ENCODE measurements around the gene WDR26. TPM values are rescaled to one million over a fixed set of nuclear protein-coding genes. Genes with fewer than 3 reads are reported as not detected.

Gene WDR26
- total RNA-seq, 1 donor from 2014 or later: 106 TPM

- peaks cover 44% of the 10 kb centered on the region for H3K4me1 Mint-ChIP-seq (ENCODE audit: unreplicated experiment)
These were observed 9.2 kb downstream of the WDR26 start for GRCh38 chr1:224425279-224425884.

DNA sequence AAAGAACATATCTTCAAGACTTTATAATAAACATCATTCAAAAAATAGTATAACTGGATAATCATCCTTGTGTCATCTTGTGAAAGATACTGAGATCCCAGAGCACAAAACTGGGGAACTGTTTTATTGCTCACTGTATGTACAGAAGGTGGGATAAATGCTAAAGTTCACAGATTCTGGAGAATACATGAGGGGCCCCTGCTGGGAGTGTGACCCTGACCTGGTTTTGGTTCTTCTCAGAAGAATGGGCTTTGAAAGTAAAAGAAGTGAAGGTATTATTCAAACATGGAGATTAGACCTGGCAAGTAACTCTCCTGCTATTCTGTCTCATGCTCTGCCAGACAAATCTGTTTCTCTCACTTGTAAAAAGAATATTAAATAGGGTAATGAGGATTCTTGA is 14.5 kb downstream of the WDR26 start:
- DNase-seq (ENCODE audit: extremely low spot score, unreplicated experiment): no peak
- Mint-ChIP-seq H3K4me3 (ENCODE audit: unreplicated experiment) (no peak overlapping the region), H3K27me3 (ENCODE audit: unreplicated experiment) (no peaks in the 10 kb centered on the region), H3K36me3 (ENCODE audit: unreplicated experiment) (peaks cover 77% of the 10 kb centered on the region), H3K27ac (ENCODE audit: unreplicated experiment) (no peak overlapping the region), H3K9me3 (ENCODE audit: unreplicated experiment) (no peaks in the 10 kb centered on the region), H3K4me1 (ENCODE audit: unreplicated experiment) (peaks cover 5% of the 10 kb centered on the region)
- no peak for TF ChIP-seq CTCF (IDR thresholded peaks at IDR 0.05)

More at GRCh38 chr1:224425279-224425884, 9.2 kb downstream of the WDR26 start:
- Mint-ChIP-seq H3K9me3 (ENCODE audit: unreplicated experiment) (no peaks in the 10 kb centered on the region), H3K4me3 (ENCODE audit: unreplicated experiment) (no peak overlapping the region), H3K36me3 (ENCODE audit: unreplicated experiment) (peaks cover 63% of the 10 kb centered on the region), H3K27me3 (ENCODE audit: unreplicated experiment) (no peaks in the 10 kb centered on the region), H3K27ac (ENCODE audit: unreplicated experiment) (peak overlapping the region; percentile 38)
- no peak for DNase-seq (ENCODE audit: extremely low spot score, unreplicated experiment)
- no peak for TF ChIP-seq CTCF (IDR thresholded peaks at IDR 0.05)

- no peak overlapping the region for H3K27ac Mint-ChIP-seq (ENCODE audit: unreplicated experiment)
- H3K27me3 Mint-ChIP-seq (ENCODE audit: unreplicated experiment): no peaks in the 10 kb centered on the region
- H3K4me1 Mint-ChIP-seq (ENCODE audit: unreplicated experiment): peaks cover 10% of the 10 kb centered on the region
- H3K9me3 Mint-ChIP-seq (ENCODE audit: unreplicated experiment): no peaks in the 10 kb centered on the region
- H3K4me3 Mint-ChIP-seq (ENCODE audit: unreplicated experiment): no peak overlapping the region
- no peak for DNase-seq (ENCODE audit: extremely low spot score, unreplicated experiment)
- no peak for TF ChIP-seq CTCF (IDR thresholded peaks at IDR 0.05)
- peaks cover 49% of the 10 kb centered on the region for H3K36me3 Mint-ChIP-seq (ENCODE audit: unreplicated experiment)
These were observed 22.8 kb downstream of the WDR26 start for GRCh38 chr1:224411766-224412165.

GRCh38 chr1:224408294-224408590 is 26.4 kb downstream of the WDR26 start:
- peaks cover 55% of the 10 kb centered on the region for H3K36me3 Mint-ChIP-seq (ENCODE audit: unreplicated experiment)
- no peak overlapping the region for H3K4me3 Mint-ChIP-seq (ENCODE audit: unreplicated experiment)
- no peaks in the 10 kb centered on the region for H3K27me3 Mint-ChIP-seq (ENCODE audit: unreplicated experiment)
- H3K9me3 Mint-ChIP-seq (ENCODE audit: unreplicated experiment): no peaks in the 10 kb centered on the region
- TF ChIP-seq CTCF (IDR thresholded peaks at IDR 0.05): no peak
- H3K4me1 Mint-ChIP-seq (ENCODE audit: unreplicated experiment): peaks cover 17% of the 10 kb centered on the region
- H3K27ac Mint-ChIP-seq (ENCODE audit: unreplicated experiment): no peak overlapping the region
- DNase-seq (ENCODE audit: extremely low spot score, unreplicated experiment): no peak

DNA sequence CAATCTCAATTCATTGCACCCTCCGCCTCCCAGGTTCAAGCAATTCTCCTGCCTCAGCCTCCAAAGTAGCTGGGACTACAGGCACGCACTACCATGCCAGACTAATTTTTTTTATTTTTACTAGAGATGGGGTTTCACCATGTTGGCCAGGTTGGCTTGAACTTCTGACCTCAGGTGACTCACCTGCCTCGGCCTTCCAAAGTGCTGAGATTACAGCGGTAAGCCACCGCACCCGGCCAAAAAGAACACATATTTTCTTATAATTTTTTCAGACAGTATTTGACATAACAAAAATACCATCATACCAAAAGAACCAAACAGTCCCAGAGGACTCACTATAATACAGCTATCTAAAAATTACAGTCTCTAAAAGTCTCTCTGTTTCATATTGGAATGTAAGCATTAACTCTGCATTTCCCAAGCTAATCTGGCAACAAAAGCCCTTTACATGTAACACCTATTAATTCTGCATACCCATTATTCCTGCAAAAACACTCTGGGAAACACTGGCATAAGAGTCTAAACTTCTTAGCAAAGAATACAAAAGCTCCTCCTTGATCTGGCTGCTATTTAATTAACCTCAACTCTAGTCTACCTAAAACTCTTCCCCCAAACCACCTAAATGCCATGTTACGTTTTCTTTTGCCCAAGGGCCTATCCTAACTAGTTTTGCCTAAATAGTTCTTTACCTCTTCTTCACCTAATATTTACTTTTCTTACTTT is 26.9 kb downstream of the WDR26 start:
- H3K4me3 Mint-ChIP-seq (ENCODE audit: unreplicated experiment): no peak overlapping the region
- H3K27me3 Mint-ChIP-seq (ENCODE audit: unreplicated experiment): no peaks in the 10 kb centered on the region
- no peak for TF ChIP-seq CTCF (IDR thresholded peaks at IDR 0.05)
- H3K36me3 Mint-ChIP-seq (ENCODE audit: unreplicated experiment): peaks cover 55% of the 10 kb centered on the region
- peaks cover 17% of the 10 kb centered on the region for H3K4me1 Mint-ChIP-seq (ENCODE audit: unreplicated experiment)
- DNase-seq (ENCODE audit: extremely low spot score, unreplicated experiment): no peak
- H3K27ac Mint-ChIP-seq (ENCODE audit: unreplicated experiment): no peak overlapping the region
- no peaks in the 10 kb centered on the region for H3K9me3 Mint-ChIP-seq (ENCODE audit: unreplicated experiment)
